ENCODE measurements around the gene TSPAN18.

Gene TSPAN18

DNA sequence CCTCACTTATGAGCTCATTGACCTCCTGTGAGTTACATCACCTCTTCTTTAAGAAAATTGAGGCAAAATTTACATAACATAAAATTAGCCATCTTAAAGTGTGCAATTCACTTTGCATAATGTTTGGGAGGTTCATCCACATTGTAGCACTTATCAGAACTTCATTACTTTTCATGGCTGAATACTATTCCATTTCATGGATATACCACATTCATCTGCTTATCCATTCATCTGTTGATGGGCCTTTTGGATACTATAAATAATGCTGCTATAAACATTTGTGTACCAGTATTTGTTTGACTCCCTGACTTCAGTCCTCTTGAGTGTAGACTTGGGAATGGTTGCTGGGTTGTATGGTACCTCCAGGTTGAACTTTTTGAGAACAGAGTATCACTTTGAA is 120.6 kb downstream of the TSPAN18 start:
- H3K27me3 ChIP-seq (ENCODE audit: insufficient read depth, low read length, poor library complexity, severe bottlenecking): no peaks in the 10 kb centered on the region
- no peaks in the 10 kb centered on the region for H4K20me1 ChIP-seq (ENCODE audit: insufficient read depth, low read length, poor library complexity, severe bottlenecking)
- H3K9me2 ChIP-seq (replicated peaks; ENCODE audit: low read depth, low read length): no peaks in the 10 kb centered on the region
- no peaks in the 10 kb centered on the region for H3K36me3 ChIP-seq (ENCODE audit: insufficient read depth, low read length)
- no peak for TF ChIP-seq EZH2phosphoT487 (IDR thresholded peaks at IDR 0.05; ENCODE audit: borderline replicate concordance)
- TF ChIP-seq, protein P1, sequence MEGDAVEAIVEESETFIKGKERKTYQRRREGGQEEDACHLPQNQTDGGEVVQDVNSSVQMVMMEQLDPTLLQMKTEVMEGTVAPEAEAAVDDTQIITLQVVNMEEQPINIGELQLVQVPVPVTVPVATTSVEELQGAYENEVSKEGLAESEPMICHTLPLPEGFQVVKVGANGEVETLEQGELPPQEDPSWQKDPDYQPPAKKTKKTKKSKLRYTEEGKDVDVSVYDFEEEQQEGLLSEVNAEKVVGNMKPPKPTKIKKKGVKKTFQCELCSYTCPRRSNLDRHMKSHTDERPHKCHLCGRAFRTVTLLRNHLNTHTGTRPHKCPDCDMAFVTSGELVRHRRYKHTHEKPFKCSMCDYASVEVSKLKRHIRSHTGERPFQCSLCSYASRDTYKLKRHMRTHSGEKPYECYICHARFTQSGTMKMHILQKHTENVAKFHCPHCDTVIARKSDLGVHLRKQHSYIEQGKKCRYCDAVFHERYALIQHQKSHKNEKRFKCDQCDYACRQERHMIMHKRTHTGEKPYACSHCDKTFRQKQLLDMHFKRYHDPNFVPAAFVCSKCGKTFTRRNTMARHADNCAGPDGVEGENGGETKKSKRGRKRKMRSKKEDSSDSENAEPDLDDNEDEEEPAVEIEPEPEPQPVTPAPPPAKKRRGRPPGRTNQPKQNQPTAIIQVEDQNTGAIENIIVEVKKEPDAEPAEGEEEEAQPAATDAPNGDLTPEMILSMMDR (conservative IDR thresholded peaks at IDR 0.05; ENCODE audit: low read length): no peak
- H2AFZ ChIP-seq (ENCODE audit: low read length): no peak overlapping the region
- no peaks in the 10 kb centered on the region for H3F3A ChIP-seq (ENCODE audit: low read depth)
- H3K79me2 ChIP-seq (ENCODE audit: insufficient read depth, low read length): no peaks in the 10 kb centered on the region
- H3K4me1 ChIP-seq (ENCODE audit: insufficient read depth, low read length, poor library complexity, severe bottlenecking): peaks cover 4% of the 10 kb centered on the region
- no peak overlapping the region for H3K9ac ChIP-seq (ENCODE audit: low read depth, low read length, poor library complexity, severe bottlenecking)
- peaks cover 4% of the 10 kb centered on the region; the same call in 1 of the 2 replicates for H3K9me3 ChIP-seq (ENCODE audit: insufficient read depth, low read depth, low read length)
- H3K4me2 ChIP-seq (ENCODE audit: low read depth, low read length, poor library complexity, severe bottlenecking): no peak overlapping the region
- no peak overlapping the region for H3K4me3 ChIP-seq (ENCODE audit: low read length, poor library complexity, severe bottlenecking)

DNA sequence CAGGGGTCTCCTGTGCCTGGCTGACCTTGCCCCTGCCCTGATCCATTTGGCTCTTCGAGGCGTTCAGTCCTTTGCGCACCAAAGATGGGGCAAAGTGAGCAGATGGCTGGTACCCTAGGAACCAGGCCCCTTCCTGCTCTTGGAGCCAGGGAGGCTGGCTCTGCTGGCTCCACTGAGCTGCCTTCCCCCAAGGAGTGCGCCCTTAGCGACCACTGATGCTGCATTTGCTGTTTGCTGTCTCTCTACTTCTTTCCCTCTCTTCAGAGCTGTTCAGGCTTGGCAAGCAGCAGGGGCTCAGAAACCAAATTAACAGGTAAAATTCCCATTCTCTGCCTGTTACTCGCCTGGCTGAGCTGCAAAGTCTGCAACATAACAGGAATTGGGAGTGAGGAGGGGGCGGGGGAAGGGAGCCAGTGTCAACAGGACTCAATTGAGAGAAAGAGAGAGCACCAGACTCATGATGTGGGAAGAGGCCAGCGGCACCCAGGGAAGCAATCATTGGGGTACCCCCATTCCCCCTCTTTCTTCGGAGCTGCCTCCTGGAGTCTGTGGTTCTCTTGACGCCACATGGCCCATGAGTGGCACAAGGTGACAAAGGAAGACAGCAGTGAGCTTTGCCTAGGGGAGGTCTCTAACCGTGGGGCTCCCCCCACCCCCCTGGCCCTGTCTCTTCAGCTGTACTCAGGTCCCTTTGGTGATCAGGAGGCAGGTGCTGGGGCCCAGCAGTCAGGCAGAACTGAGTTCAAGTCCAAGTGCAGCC is 121.6 kb downstream of the TSPAN18 start:
- TF ChIP-seq, protein P1 (conservative IDR thresholded peaks at IDR 0.05; ENCODE audit: low read length): no peak
- no peak for TF ChIP-seq EZH2phosphoT487 (IDR thresholded peaks at IDR 0.05; ENCODE audit: borderline replicate concordance)
- no peak overlapping the region for H3K4me3 ChIP-seq (ENCODE audit: low read length, poor library complexity, severe bottlenecking)
- no peak overlapping the region for H2AFZ ChIP-seq (ENCODE audit: low read length)
- H4K20me1 ChIP-seq (ENCODE audit: insufficient read depth, low read length, poor library complexity, severe bottlenecking): no peaks in the 10 kb centered on the region
- H3K4me1 ChIP-seq (ENCODE audit: insufficient read depth, low read length, poor library complexity, severe bottlenecking): peaks cover 4% of the 10 kb centered on the region
- no peak overlapping the region for H3K9ac ChIP-seq (ENCODE audit: low read depth, low read length, poor library complexity, severe bottlenecking)
- peaks cover 4% of the 10 kb centered on the region; the same call in 1 of the 2 replicates for H3K9me3 ChIP-seq (ENCODE audit: insufficient read depth, low read depth, low read length)
- H3F3A ChIP-seq (ENCODE audit: low read depth): no peaks in the 10 kb centered on the region
- H3K79me2 ChIP-seq (ENCODE audit: insufficient read depth, low read length): no peaks in the 10 kb centered on the region
- H3K9me2 ChIP-seq (replicated peaks; ENCODE audit: low read depth, low read length): no peaks in the 10 kb centered on the region
- no peak overlapping the region for H3K4me2 ChIP-seq (ENCODE audit: low read depth, low read length, poor library complexity, severe bottlenecking)
- no peaks in the 10 kb centered on the region for H3K36me3 ChIP-seq (ENCODE audit: insufficient read depth, low read length)
- H3K27me3 ChIP-seq (ENCODE audit: insufficient read depth, low read length, poor library complexity, severe bottlenecking): no peaks in the 10 kb centered on the region

DNA sequence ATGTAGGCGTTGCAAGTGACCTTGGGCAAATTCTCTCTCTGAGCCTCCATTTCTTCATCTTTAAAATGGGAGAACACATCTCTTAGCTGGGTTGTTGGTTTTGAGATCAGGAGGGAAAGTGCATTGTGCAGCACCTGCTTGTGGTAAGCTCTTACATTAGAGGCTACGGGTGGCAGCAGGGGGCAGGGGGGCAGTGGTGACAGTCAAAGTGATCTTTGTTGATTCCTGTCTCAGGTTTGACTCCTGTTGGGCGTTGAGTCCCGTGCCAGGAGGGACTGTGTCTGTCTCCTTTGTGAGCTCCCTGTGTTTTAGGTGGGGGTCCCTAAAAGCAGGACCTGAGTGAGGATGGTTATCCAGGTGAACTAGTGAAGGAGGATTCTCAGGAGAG is 122.2 kb downstream of the TSPAN18 start:
- no peak for TF ChIP-seq EZH2phosphoT487 (IDR thresholded peaks at IDR 0.05; ENCODE audit: borderline replicate concordance)
- TF ChIP-seq, protein P1 (conservative IDR thresholded peaks at IDR 0.05; ENCODE audit: low read length): no peak
- Histone ChIP-seq H3K9ac (ENCODE audit: low read depth, low read length, poor library complexity, severe bottlenecking) (no peak overlapping the region), H3K4me1 (ENCODE audit: insufficient read depth, low read length, poor library complexity, severe bottlenecking) (peaks cover 4% of the 10 kb centered on the region), H3K36me3 (ENCODE audit: insufficient read depth, low read length) (no peaks in the 10 kb centered on the region), H3K27me3 (ENCODE audit: insufficient read depth, low read length, poor library complexity, severe bottlenecking) (no peaks in the 10 kb centered on the region), H4K20me1 (ENCODE audit: insufficient read depth, low read length, poor library complexity, severe bottlenecking) (no peaks in the 10 kb centered on the region), H3K9me2 (replicated peaks; ENCODE audit: low read depth, low read length) (no peaks in the 10 kb centered on the region), H3K4me3 (ENCODE audit: low read length, poor library complexity, severe bottlenecking) (no peak overlapping the region), H3K9me3 (ENCODE audit: insufficient read depth, low read depth, low read length) (peaks cover 4% of the 10 kb centered on the region; the same call in 1 of the 2 replicates), H3K4me2 (ENCODE audit: low read depth, low read length, poor library complexity, severe bottlenecking) (no peak overlapping the region), H3F3A (ENCODE audit: low read depth) (no peaks in the 10 kb centered on the region), H2AFZ (ENCODE audit: low read length) (no peak overlapping the region), H3K79me2 (ENCODE audit: insufficient read depth, low read length) (no peaks in the 10 kb centered on the region)
